OCI-LY3 (cell line): ENCODE results near the gene ZNF780B.

Experiments
- EZH2phosphoT487 ChIP-seq: fragments of 200-600 bp; shearing (Covaris generic); IDR thresholded peaks from 2 replicates; pipeline ENCODE4 v1.6.1; 2018; ENCODE audit warnings: antibody characterized with exemption, mixed run types, low read depth
- TF ChIP-seq, protein P1 (sequence below): fragments of 200-600, 300-600 bp; sonication (generic); IDR thresholded peaks from 2 replicates; pipeline ENCODE4 v1.5.1; 2014; ENCODE audit warnings: antibody characterized with exemption, low read length, low read depth

GRCh38 chr19:40006273-40006691 is 49.7 kb downstream of the ZNF780B start:
- TF ChIP-seq, protein P1, sequence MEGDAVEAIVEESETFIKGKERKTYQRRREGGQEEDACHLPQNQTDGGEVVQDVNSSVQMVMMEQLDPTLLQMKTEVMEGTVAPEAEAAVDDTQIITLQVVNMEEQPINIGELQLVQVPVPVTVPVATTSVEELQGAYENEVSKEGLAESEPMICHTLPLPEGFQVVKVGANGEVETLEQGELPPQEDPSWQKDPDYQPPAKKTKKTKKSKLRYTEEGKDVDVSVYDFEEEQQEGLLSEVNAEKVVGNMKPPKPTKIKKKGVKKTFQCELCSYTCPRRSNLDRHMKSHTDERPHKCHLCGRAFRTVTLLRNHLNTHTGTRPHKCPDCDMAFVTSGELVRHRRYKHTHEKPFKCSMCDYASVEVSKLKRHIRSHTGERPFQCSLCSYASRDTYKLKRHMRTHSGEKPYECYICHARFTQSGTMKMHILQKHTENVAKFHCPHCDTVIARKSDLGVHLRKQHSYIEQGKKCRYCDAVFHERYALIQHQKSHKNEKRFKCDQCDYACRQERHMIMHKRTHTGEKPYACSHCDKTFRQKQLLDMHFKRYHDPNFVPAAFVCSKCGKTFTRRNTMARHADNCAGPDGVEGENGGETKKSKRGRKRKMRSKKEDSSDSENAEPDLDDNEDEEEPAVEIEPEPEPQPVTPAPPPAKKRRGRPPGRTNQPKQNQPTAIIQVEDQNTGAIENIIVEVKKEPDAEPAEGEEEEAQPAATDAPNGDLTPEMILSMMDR: no peak
- no peak for TF ChIP-seq EZH2phosphoT487
